PC-9 (cell line): ENCODE measurements around the gene CALR3. TPM values are rescaled to one million over a fixed set of nuclear protein-coding genes. Genes with fewer than 3 reads are reported as not detected.

Experiments used
- BruUV-seq: library from RNA; stranded (reverse); fragments of 400-500 nt; replicated peaks from 2 replicates; lab custom pipeline; 2021; lab: Mats Ljungman, UMichigan
- CTCF ChIA-PET: fragments of 300-600 bp; sonication (Branson Sonifier 250); formaldehyde crosslinking; loops from one replicate; lab custom pipeline; 2022; ENCODE audit warnings: antibody characterized with exemption; lab: Charles Lee
- POLR2A ChIA-PET: fragments of 300-600 bp; sonication (Branson Sonifier 250); formaldehyde crosslinking; loops from one replicate; lab custom pipeline; 2022; ENCODE audit warnings: antibody characterized with exemption; ENCODE audit not compliant: unreplicated experiment; lab: Charles Lee
- DNase-seq, 2 experiments: peaks; one replicate each; pipeline versions ENCODE4 v3.0.0 to v3.0.0-alpha.2; 2015 to 2022; ENCODE audit warnings: mixed read lengths in 1 of 2
- H2AFZ ChIP-seq: fragments of 200-600 bp; sonication (generic); 2 replicates; pipeline ENCODE4 v1.8.1; 2017; ENCODE audit warnings: antibody characterized with exemption
- H3F3A ChIP-seq: fragments of 200-600 bp; sonication (generic); 2 replicates; pipeline ENCODE4 v1.8.1; 2017; ENCODE audit warnings: antibody characterized with exemption, mild to moderate bottlenecking, low read depth; ENCODE audit not compliant: insufficient read depth
- H3K27ac ChIP-seq: fragments of 200-600 bp; sonication (generic); 2 replicates; pipeline ENCODE4 v1.6.1; 2016; ENCODE audit warnings: mixed run types
- H3K27me3 ChIP-seq: fragments of 200-600 bp; sonication (generic); 2 replicates; pipeline ENCODE4 v1.6.1; 2016; ENCODE audit warnings: low read depth, mixed run types; ENCODE audit not compliant: insufficient read depth
- H3K36me3 ChIP-seq: fragments of 200-600 bp; sonication (generic); 2 replicates; pipeline ENCODE4 v1.6.1; 2016; ENCODE audit warnings: low read depth, mixed run types
- H3K4me1 ChIP-seq: fragments of 200-600 bp; sonication (generic); replicated peaks from 2 replicates; pipeline ENCODE4 v1.6.1; 2016; ENCODE audit warnings: mixed run types; ENCODE audit not compliant: insufficient read depth
- H3K4me2 ChIP-seq: fragments of 200-600 bp; sonication (generic); 2 replicates; pipeline ENCODE4 v1.6.1; 2017; ENCODE audit warnings: mixed run types
- H3K4me3 ChIP-seq: fragments of 200-600 bp; sonication (generic); 2 replicates; pipeline ENCODE4 v1.6.1; 2016; ENCODE audit warnings: mixed run types
- H3K79me2 ChIP-seq: fragments of 200-600 bp; sonication (generic); 2 replicates; pipeline ENCODE4 v1.6.1; 2017; ENCODE audit warnings: low read depth, mixed run types
- H3K9me2 ChIP-seq: fragments of 200-600 bp; sonication (generic); 2 replicates; pipeline ENCODE4 v1.8.1; 2017; ENCODE audit warnings: mild to moderate bottlenecking; ENCODE audit not compliant: insufficient read depth
- H3K9me3 ChIP-seq: fragments of 200-600 bp; sonication (generic); 2 replicates; pipeline ENCODE4 v1.8.1; 2016; ENCODE audit warnings: low read depth; ENCODE audit not compliant: insufficient read depth
- H4K20me1 ChIP-seq: fragments of 200-600 bp; sonication (generic); 2 replicates; pipeline ENCODE4 v1.8.1; 2017; ENCODE audit not compliant: insufficient read depth
- CTCF ChIP-seq: fragments of 200-600 bp; sonication (generic); conservative IDR thresholded peaks from 2 replicates; pipeline ENCODE4 v1.6.1; 2017; ENCODE audit warnings: mixed run types, antibody characterized with exemption, mild to moderate bottlenecking, moderate library complexity
- EZH2 ChIP-seq: fragments of 200-600 bp; sonication (generic); IDR thresholded peaks from 2 replicates; pipeline ENCODE4 v1.8.0; 2017; ENCODE audit warnings: antibody characterized with exemption, low read depth
- intact Hi-C: fragments of 100-400 bp; cut with micrococcal nuclease; formaldehyde crosslinking; loops from one replicate; pipeline ENCODE4 v1.10.0; 2022; ENCODE audit not compliant: unreplicated experiment
- total RNA-seq: library from RNA; stranded (reverse); gene quantifications from 2 replicates; pipeline ENCODE4 v1.2.3, GENCODE V29; 2021

Gene CALR3
- total RNA-seq, 1 experiment from 2014 or later, result not detected

GRCh38 chr19:16446724-16447368 lies 49.1 kb downstream of the CALR3 start:
- POLR2A ChIA-PET, result interaction anchor here (0.6 to 1.0 kb wide), 2 partner anchors 16 to 256 kb away, joined by 4 to 6 read pairs; no protein-coding TSS in a partner anchor
- TF ChIP-seq EZH2 (no peak), CTCF (no peak)
- Histone ChIP-seq H3K27me3 (no peaks in the 10 kb centered on the region), H4K20me1 (peaks cover 59% of the 10 kb centered on the region), H3K27ac (peak overlapping the region; percentile 65), H3K9me3 (no peaks in the 10 kb centered on the region), H2AFZ (no peak overlapping the region), H3K4me2 (peak overlapping the region; percentile 55), H3K79me2 (peaks cover 89% of the 10 kb centered on the region), H3K9me2 (no peaks in the 10 kb centered on the region), H3F3A (peaks cover 35% of the 10 kb centered on the region; the same call in 1 of the 2 replicates), H3K36me3 (no peaks in the 10 kb centered on the region), H3K4me3 (no peak overlapping the region), H3K4me1 (peaks cover 28% of the 10 kb centered on the region)
- CTCF ChIA-PET, result no interaction called here
- intact Hi-C loops, result no loop called here
- peak; percentile 69 to 78 for DNase-seq
- BruUV-seq, result no TSS peak

- peaks cover 35% of the 10 kb centered on the region; the same call in 1 of the 2 replicates for H3F3A ChIP-seq
- CTCF ChIA-PET, result no interaction called here
- H4K20me1 ChIP-seq, result peaks cover 59% of the 10 kb centered on the region
- DNase-seq, result no peak
- POLR2A ChIA-PET, result no interaction called here
- TF ChIP-seq CTCF (no peak), EZH2 (no peak)
- no peaks in the 10 kb centered on the region for H3K27me3 ChIP-seq
- no peaks in the 10 kb centered on the region for H3K36me3 ChIP-seq
- peaks cover 28% of the 10 kb centered on the region for H3K4me1 ChIP-seq
- H3K4me3 ChIP-seq, result no peak overlapping the region
- no peak overlapping the region for H3K27ac ChIP-seq
- H3K79me2 ChIP-seq, result peaks cover 85% of the 10 kb centered on the region
- H3K4me2 ChIP-seq, result no peak overlapping the region; the same call in 1 of the 2 replicates
- BruUV-seq, result no TSS peak
- H2AFZ ChIP-seq, result no peak overlapping the region
- no peaks in the 10 kb centered on the region for H3K9me3 ChIP-seq
- no peaks in the 10 kb centered on the region for H3K9me2 ChIP-seq
- intact Hi-C loops, result no loop called here
Measured at GRCh38 chr19:16446108-16446723, 49.8 kb downstream of the CALR3 start.

GRCh38 chr19:16445238-16446107 lies 50.5 kb downstream of the CALR3 start:
- Histone ChIP-seq H3K27me3 (no peaks in the 10 kb centered on the region), H3K79me2 (peaks cover 77% of the 10 kb centered on the region), H4K20me1 (peaks cover 52% of the 10 kb centered on the region), H3K9me3 (no peaks in the 10 kb centered on the region), H3K36me3 (no peaks in the 10 kb centered on the region), H3K27ac (no peak overlapping the region), H3K4me1 (peaks cover 28% of the 10 kb centered on the region), H3K4me3 (no peak overlapping the region), H3K9me2 (no peaks in the 10 kb centered on the region), H3K4me2 (no peak overlapping the region), H2AFZ (no peak overlapping the region), H3F3A (peaks cover 35% of the 10 kb centered on the region; the same call in 1 of the 2 replicates)
- ChIA-PET POLR2A (no interaction called here), CTCF (interaction anchor here (0.7 kb wide), 1 partner anchor 444 kb away, joined by 3 read pairs; no protein-coding TSS in a partner anchor)
- no TSS peak for BruUV-seq
- DNase-seq, result no peak
- intact Hi-C loops, result no loop called here
- TF ChIP-seq EZH2 (no peak), CTCF (no peak)
